ENCODE data around the gene LENG1.
A peak's percentile ranks its signal among the peaks of the same experiment; 100 is the strongest.
"Not testable (repeated sequence)": the region's sequence is repeated elsewhere in the genome, so short reads cannot be mapped to it uniquely, and the experiment has no call there.

GRCh38 chr19:54171736-54172431 lies 12.4 kb upstream of the LENG1 start:
- TF ChIP-seq POLR2AphosphoS5 (IDR thresholded peaks at IDR 0.05): peak in 1 of 3 donors; percentile 20
- TF ChIP-seq CTCF (IDR thresholded peaks at IDR 0.05 in 8 of 11, conservative IDR thresholded peaks at IDR 0.05 in 3 of 11); POLR2A (IDR thresholded peaks at IDR 0.05): not testable (repeated sequence)

All from spleen (tissue), 7 donors.